LNCaP clone FGC (cell line): ENCODE measurements around the gene PRKAR1B.

Source experiments
- DNase-seq: peaks from one replicate; pipeline ENCODE4 v3.0.0-alpha.2; 2011; ENCODE audit warnings: low read depth
- H3K4me3 ChIP-seq: 2 replicates; pipeline ENCODE4 v1.5.1; 2011; ENCODE audit warnings: mild to moderate bottlenecking, low read depth, low read length, control low read depth
- CTCF ChIP-seq: IDR thresholded peaks from 2 replicates; pipeline ENCODE4 v1.5.1; 2012; ENCODE audit warnings: mild to moderate bottlenecking; ENCODE audit not compliant: control insufficient read depth, insufficient read depth; ENCODE audit errors: extremely low read depth

PRKAR1B gene

GRCh38 chr7:520503-521161 is 206.4 kb downstream of the PRKAR1B start:
- DNase-seq = no peak
- TF ChIP-seq CTCF = peak; percentile 28
- H3K4me3 ChIP-seq = no peak overlapping the region

DNA sequence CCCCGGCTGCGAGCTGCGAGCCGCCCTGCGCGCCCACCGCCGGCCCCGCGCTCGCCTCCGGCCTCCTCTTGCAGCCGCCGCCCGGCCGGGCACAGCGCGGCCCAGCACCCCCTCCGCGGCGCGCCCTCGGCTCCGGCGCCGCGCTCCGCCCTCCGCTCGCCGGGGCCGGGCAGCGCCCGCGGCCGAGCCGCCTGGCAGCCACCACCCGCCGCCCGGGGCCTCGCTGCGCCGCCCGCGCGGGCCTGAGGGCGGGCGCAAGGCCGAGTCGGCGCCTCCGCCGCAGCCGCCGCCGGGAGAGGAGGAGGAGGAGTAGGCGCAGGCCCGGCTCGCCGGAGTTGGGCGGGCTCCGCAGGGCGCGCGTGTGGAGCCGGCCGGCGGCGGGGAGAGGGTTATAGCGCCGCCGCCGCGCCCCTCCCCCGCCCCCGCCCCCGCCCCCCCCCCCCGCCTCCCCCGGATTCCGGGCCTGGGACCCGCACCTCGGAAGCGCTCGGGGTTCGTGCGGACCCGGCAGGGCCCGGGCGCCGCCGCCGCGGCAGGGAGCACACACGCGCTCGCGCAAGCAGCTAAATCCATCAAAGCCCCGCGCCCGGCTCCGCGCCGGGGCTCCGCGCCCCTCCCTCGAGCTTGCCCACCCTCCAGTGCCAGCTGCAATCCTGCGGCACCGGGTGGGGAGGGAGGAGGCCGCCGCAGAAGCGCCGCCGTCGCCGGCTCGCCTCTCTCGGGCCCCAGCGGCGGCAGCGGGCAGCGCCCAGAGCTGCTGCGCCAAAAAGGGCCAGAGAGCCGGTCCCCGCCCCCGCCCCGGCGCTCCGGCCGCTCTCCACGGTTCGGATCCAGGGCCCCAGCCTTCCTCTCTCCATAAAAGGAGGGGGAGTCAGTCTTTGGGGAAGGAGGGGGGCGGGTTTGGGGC is 207.3 kb downstream of the PRKAR1B start, which contains the start of gene PDGFA:
Gene PDGFA (minus strand): TSS at position 363 of the 907 bp plus-strand sequence. CDS start 845 bp downstream, outside the sequence.
- peak within 1 kb of the TSS; percentile 61 for H3K4me3 ChIP-seq
- DNase-seq = no peak
- 0 out of 2 replicates have a peak, but pooled peaks have one; percentile 12 for TF ChIP-seq CTCF

DNA sequence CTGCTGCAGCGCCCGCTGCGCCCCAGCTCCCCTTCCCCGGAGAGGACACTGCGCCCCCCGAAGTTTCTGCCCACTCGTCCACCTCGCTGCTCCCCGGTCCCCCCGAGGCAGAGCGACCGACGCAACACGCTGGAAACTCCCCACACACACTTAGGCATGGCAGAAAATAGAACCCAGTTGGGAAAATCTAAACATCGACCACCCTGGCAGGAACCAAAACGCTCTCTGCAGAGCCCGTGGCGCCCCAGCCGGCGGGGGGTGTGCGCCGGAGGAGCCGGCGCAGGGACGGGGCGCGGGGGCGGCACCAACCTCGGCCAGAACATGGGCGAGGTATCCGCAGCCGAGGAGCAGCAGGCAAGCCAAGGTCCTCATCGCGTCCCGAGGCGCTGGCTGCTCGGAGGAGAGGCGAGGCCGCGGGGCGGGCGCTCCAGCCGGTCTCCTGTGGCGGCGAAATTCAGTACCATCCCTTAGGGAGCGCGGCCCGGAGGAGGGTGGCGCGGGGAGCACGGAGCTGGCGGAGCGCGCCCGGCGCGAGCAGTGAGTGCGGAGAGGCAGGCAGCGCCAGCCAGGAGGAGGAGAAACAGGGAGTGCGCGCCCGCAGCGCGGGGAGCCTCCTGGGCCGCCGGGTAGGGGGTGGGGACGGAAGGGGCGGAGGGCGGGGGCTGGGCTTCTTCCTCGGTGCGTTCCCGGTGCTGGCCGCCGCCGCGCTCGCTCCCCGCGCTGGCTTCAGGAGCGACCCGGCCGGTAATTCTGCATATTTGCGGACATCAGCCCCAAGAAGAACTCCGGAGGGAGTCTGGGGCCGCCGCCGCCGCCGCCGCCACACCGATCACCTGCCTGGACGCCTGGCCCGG is 208.2 kb downstream of the PRKAR1B start:
- peak overlapping the region; percentile 61 for H3K4me3 ChIP-seq
- DNase-seq = peak; percentile 36
- no peak for TF ChIP-seq CTCF

GRCh38 chr7:517774-518629 is 209.1 kb downstream of the PRKAR1B start:
- no peak for TF ChIP-seq CTCF
- peak overlapping the region; percentile 61 for H3K4me3 ChIP-seq
- no peak for DNase-seq

GRCh38 chr7:516606-517456 is 210.2 kb downstream of the PRKAR1B start:
- DNase-seq = no peak
- TF ChIP-seq CTCF = no peak
- no peak overlapping the region; the same call in 1 of the 2 replicates for H3K4me3 ChIP-seq
